ENCODE data around the gene TRIM66. TPM values are rescaled to one million over a fixed set of nuclear protein-coding genes. Genes with fewer than 3 reads are reported as not detected.

Gene TRIM66
- total and polyA plus RNA-seq, 2 donors (not counting 3 experiments of a cell fraction or from before 2014, with no cell fraction given) = 5.5 to 11.7 TPM

- ChIA-PET POLR2A (no interaction called here), CTCF (no interaction called here)
- H3K27me3 ChIP-seq (ENCODE audit: control insufficient read depth in 2 of 2, insufficient read depth in 2 of 2, low read length in 2 of 2) = no peaks in the 10 kb centered on the region
- dilution Hi-C loops (cut with MboI; ENCODE audit: extremely low pct_ligation_motif_present, low sequenced_read_pairs) = no loop called here
- no peak overlapping the region for H3K4me2 ChIP-seq (ENCODE audit: insufficient read depth, low read length)
- no peaks in the 10 kb centered on the region for H3K9me3 ChIP-seq (replicated peaks; ENCODE audit: control insufficient read depth, insufficient read depth, low read length)
- no peak overlapping the region for H3K9ac ChIP-seq (replicated peaks; ENCODE audit: extremely low read depth, insufficient read depth, low read length)
- no peak overlapping the region for H2AFZ ChIP-seq (ENCODE audit: low read depth, low read length)
- peaks cover 27% of the 10 kb centered on the region for H3K4me1 ChIP-seq (ENCODE audit: control insufficient read depth, extremely low read depth, insufficient read depth, low read length)
- H3K36me3 ChIP-seq (ENCODE audit: control insufficient read depth in 2 of 2, extremely low read depth in 1 of 2, insufficient read depth in 2 of 2, low read length in 2 of 2) = peaks cover 6 to 9% of the 10 kb centered on the region in 2 experiments
- no peak for FAIRE-seq
- peaks cover 2% of the 10 kb centered on the region for H4K20me1 ChIP-seq (replicated peaks; ENCODE audit: control insufficient read depth, extremely low read depth, insufficient read depth, low read length)
- no peak overlapping the region for H3K4me3 ChIP-seq (replicated peaks in 1 of 3; ENCODE audit: insufficient read depth in 1 of 3, low read depth in 1 of 3, low read length in 3 of 3)
- no TSS peak for BruUV-seq (replicated peaks)
- intact Hi-C loops (cut with micrococcal nuclease) = no loop called here
- no peak for DNase-seq (ENCODE audit: low read depth, low spot score)
- no peak overlapping the region for H3K27ac ChIP-seq (ENCODE audit: insufficient read depth, low read depth, low read length)
- H3K9me1 ChIP-seq (replicated peaks; ENCODE audit: control insufficient read depth, extremely low read depth, insufficient read depth, low read length) = no peaks in the 10 kb centered on the region
- TF ChIP-seq, protein P1, sequence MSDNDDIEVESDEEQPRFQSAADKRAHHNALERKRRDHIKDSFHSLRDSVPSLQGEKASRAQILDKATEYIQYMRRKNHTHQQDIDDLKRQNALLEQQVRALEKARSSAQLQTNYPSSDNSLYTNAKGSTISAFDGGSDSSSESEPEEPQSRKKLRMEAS (IDR thresholded peaks at IDR 0.05; ENCODE audit: insufficient read depth, insufficient read length) = no peak
- TF ChIP-seq POLR2A (IDR thresholded peaks at IDR 0.05; ENCODE audit: low read depth, low read length) (no peak), MYC (IDR thresholded peaks at IDR 0.05; ENCODE audit: low read depth, low read length) (no peak), FOS (IDR thresholded peaks at IDR 0.05; ENCODE audit: borderline replicate concordance, insufficient read depth, low read length) (no peak), JUN (IDR thresholded peaks at IDR 0.05; ENCODE audit: borderline replicate concordance, insufficient read depth, insufficient read length, low read depth) (no peak), GATA2 (IDR thresholded peaks at IDR 0.05; ENCODE audit: insufficient read depth, insufficient read length, low read depth, low read length) (no peak), POLR2AphosphoS5 (IDR thresholded peaks at IDR 0.05; ENCODE audit: insufficient read depth, low read depth, low read length) (no peak), EZH2 (IDR thresholded peaks at IDR 0.05; ENCODE audit: borderline replicate concordance, low read depth, low read length, severe bottlenecking) (no peak)
- TF ChIP-seq, protein P2, sequence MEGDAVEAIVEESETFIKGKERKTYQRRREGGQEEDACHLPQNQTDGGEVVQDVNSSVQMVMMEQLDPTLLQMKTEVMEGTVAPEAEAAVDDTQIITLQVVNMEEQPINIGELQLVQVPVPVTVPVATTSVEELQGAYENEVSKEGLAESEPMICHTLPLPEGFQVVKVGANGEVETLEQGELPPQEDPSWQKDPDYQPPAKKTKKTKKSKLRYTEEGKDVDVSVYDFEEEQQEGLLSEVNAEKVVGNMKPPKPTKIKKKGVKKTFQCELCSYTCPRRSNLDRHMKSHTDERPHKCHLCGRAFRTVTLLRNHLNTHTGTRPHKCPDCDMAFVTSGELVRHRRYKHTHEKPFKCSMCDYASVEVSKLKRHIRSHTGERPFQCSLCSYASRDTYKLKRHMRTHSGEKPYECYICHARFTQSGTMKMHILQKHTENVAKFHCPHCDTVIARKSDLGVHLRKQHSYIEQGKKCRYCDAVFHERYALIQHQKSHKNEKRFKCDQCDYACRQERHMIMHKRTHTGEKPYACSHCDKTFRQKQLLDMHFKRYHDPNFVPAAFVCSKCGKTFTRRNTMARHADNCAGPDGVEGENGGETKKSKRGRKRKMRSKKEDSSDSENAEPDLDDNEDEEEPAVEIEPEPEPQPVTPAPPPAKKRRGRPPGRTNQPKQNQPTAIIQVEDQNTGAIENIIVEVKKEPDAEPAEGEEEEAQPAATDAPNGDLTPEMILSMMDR (IDR thresholded peaks at IDR 0.05; ENCODE audit: extremely low read depth in 1 of 2, insufficient read depth in 1 of 2, low read depth in 1 of 2, low read length in 2 of 2) = no peak
- H3K79me2 ChIP-seq (ENCODE audit: control insufficient read depth, insufficient read depth, low read length) = no peaks in the 10 kb centered on the region
These were observed 9.1 kb upstream of the TRIM66 start for GRCh38 chr11:8691601-8692000.

All from endothelial cell of umbilical vein (primary cell).